Skeletal muscle tissue (tissue), 4 donors: ENCODE measurements around the gene MADD. TPM values are rescaled to one million over a fixed set of nuclear protein-coding genes. Genes with fewer than 3 reads are reported as not detected.

Experiments used
- H3K27ac ChIP-seq: one replicate; pipeline ENCODE4 v1.7.0; 2013; ENCODE audit warnings: mild to moderate bottlenecking, low read depth, low read length, inconsistent platforms
- H3K27me3 ChIP-seq, 3 donors: one replicate each; pipeline ENCODE4 v1.7.0; 2013; ENCODE audit warnings: low read length in 3 of 3; ENCODE audit not compliant: control insufficient read depth in 3 of 3, insufficient read depth in 3 of 3
- H3K36me3 ChIP-seq, 3 donors: one replicate each; pipeline ENCODE4 v1.7.0; 2013; ENCODE audit warnings: low read length in 3 of 3; ENCODE audit not compliant: control insufficient read depth in 3 of 3, insufficient read depth in 3 of 3
- H3K4me1 ChIP-seq, 3 donors: one replicate each; pipeline ENCODE4 v1.7.0; 2013; ENCODE audit warnings: low read length in 3 of 3, mild to moderate bottlenecking in 3 of 3; ENCODE audit not compliant: control insufficient read depth in 3 of 3, insufficient read depth in 3 of 3
- H3K4me3 ChIP-seq, 3 donors: one replicate each; pipeline ENCODE4 v1.7.0; 2013; ENCODE audit warnings: low read length in 3 of 3
- H3K9ac ChIP-seq, 3 donors: one replicate each; pipeline ENCODE4 v1.7.0; 2013; ENCODE audit warnings: low read length in 3 of 3, mild to moderate bottlenecking in 3 of 3, moderate library complexity in 2 of 3, low read depth in 1 of 3
- H3K9me3 ChIP-seq, 3 donors: one replicate each; pipeline ENCODE4 v1.7.0; 2013; ENCODE audit warnings: low read length in 3 of 3; ENCODE audit not compliant: control insufficient read depth in 3 of 3
- total RNA-seq: library from RNA; depleted of rRNA; stranded (reverse); fragments of >200 nt; gene quantifications from one replicate; pipeline ENCODE4 v1.2.3, GENCODE V29; 2014
- donor health status: Osteomylitis.

The MADD gene
- total RNA-seq, 1 donor from 2014 or later, result 15.7 TPM

DNA sequence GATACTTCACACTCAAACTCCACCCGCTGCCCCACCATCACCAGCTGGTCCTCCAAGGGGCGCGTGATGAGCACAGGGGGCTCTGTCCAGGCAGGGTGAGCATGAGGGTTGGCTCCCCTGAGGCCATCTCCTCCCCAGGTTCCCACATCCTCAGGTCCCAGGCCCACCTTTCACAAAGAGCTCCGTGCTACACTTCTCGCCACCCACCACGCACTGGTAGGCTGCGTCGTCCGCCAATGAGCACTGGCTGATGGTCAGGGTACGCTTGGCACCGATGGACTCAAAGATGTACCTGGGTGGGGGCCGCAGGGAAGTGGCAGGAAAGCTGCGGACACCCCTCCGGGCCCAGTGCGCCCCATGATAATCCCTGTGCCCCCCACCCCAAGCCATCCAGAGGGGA lies 72.9 kb downstream of the MADD start:
- no peaks in the 10 kb centered on the region for H3K9me3 ChIP-seq
- no peaks in the 10 kb centered on the region for H3K27me3 ChIP-seq
- no peaks in the 10 kb centered on the region for H3K4me1 ChIP-seq
- H3K9ac ChIP-seq, result no peak overlapping the region
- H3K4me3 ChIP-seq, result no peak overlapping the region
- H3K27ac ChIP-seq, result no peak overlapping the region
- H3K36me3 ChIP-seq, result no peaks in the 10 kb centered on the region

- Histone ChIP-seq H3K4me1 (no peaks in the 10 kb centered on the region), H3K27ac (no peak overlapping the region), H3K27me3 (no peaks in the 10 kb centered on the region), H3K4me3 (no peak overlapping the region), H3K9me3 (no peaks in the 10 kb centered on the region), H3K36me3 (no peaks in the 10 kb centered on the region), H3K9ac (no peak overlapping the region)
Measured at GRCh38 chr11:47345890-47346563, 76.1 kb downstream of the MADD start.

DNA sequence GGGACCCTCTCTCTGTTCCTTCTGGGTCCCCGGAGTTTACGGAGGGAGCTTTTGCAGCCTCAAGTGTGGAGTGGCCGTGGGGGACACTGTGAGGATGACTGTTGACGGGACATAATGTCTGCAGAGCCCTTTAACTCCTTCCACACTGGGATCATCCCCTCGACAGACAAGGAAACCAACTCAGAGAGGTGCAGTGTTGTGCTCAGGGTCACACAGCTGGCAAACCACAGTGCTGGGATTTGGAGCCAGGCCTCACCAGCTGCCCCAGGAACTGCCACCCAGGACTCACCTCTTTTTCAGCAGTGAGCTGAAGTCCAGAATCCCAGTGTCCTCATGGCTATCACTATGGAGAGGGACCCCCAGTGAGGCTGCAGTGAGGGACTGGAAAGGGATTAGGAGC lies 77.2 kb downstream of the MADD start:
- H3K9me3 ChIP-seq, result no peaks in the 10 kb centered on the region
- peaks cover under 1 to 4% (median 2%) of the 10 kb centered on the region in 3 donors for H3K4me1 ChIP-seq
- H3K36me3 ChIP-seq, result no peaks in the 10 kb centered on the region
- no peak overlapping the region for H3K27ac ChIP-seq
- no peak overlapping the region for H3K4me3 ChIP-seq
- no peak overlapping the region for H3K9ac ChIP-seq
- H3K27me3 ChIP-seq, result no peaks in the 10 kb centered on the region

DNA sequence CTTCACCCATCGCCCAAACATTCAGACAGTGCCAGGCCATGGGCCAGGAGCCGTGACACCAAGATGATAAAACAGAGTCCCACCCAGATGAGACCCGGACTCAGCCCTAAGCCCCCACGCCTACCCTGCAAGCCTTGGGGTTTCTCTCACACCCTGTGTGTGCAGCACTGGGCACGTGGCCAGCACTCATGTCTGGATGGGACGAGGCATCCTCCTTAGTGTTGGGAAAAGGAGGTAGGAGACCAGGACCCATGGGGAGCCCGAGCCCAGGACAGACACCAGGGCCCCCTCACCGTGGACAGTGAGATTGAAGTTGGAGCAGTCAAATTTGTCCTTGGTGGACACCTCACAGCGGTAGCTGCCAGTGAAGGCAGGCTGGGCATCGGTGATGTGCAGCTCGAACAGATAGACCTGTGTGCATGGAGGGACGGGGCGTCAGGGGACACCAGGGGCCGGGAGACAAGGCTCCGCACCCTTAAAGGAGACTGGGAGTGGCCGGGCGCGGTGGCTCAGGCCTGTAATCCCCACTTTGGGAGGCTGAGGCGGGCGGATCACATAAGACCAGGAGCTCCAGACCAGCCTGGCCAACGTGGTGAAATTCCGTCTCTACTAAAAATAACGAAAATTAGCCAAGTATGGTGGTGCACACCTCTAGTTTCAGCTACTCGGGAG lies 78.3 kb downstream of the MADD start:
- no peak overlapping the region for H3K9ac ChIP-seq
- H3K9me3 ChIP-seq, result no peaks in the 10 kb centered on the region
- H3K27me3 ChIP-seq, result no peaks in the 10 kb centered on the region
- H3K27ac ChIP-seq, result no peak overlapping the region
- H3K36me3 ChIP-seq, result no peaks in the 10 kb centered on the region
- H3K4me1 ChIP-seq, result peaks cover 9 to 10% (median 9%) of the 10 kb centered on the region in 3 donors
- H3K4me3 ChIP-seq, result no peak overlapping the region

GRCh38 chr11:47348859-47349258 lies 78.9 kb downstream of the MADD start:
- no peak overlapping the region for H3K27ac ChIP-seq

GRCh38 chr11:47349521-47350095 lies 79.7 kb downstream of the MADD start:
- Histone ChIP-seq H3K9me3 (no peaks in the 10 kb centered on the region), H3K4me3 (no peak overlapping the region), H3K9ac (no peak overlapping the region), H3K27ac (no peak overlapping the region), H3K27me3 (no peaks in the 10 kb centered on the region), H3K36me3 (no peaks in the 10 kb centered on the region), H3K4me1 (peaks cover 9 to 14% (median 10%) of the 10 kb centered on the region in 3 donors)

More at GRCh38 chr11:47348859-47349258, 78.9 kb downstream of the MADD start:
- Histone ChIP-seq H3K4me1 (peaks cover 9 to 10% (median 9%) of the 10 kb centered on the region in 3 donors), H3K36me3 (no peaks in the 10 kb centered on the region), H3K9ac (no peak overlapping the region), H3K9me3 (no peaks in the 10 kb centered on the region), H3K4me3 (no peak overlapping the region), H3K27me3 (no peaks in the 10 kb centered on the region)

DNA sequence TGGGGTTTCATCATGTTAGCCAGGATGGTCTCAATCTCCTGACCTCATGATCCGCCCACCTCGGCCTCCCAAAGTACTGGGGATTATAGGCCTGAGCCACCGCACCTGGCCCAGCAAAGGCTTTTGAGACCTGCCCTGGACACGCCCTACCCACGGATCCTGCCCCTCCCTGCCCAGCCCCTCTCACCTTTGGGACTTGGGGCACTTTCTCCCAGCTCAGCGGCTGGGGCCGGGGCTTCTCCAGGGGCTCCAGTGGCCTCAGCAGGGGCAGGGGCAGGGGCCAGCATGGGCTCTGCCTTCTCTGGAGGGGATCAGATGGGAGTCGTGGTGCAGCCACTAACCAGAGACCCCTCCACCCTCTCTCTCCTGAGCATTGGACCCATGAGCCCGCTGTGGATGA lies 80.4 kb downstream of the MADD start:
- H3K4me1 ChIP-seq, result peaks cover 9 to 15% (median 10%) of the 10 kb centered on the region in 3 donors
- no peak overlapping the region for H3K9ac ChIP-seq
- H3K27me3 ChIP-seq, result no peaks in the 10 kb centered on the region
- H3K9me3 ChIP-seq, result no peaks in the 10 kb centered on the region
- no peak overlapping the region for H3K4me3 ChIP-seq
- H3K27ac ChIP-seq, result no peak overlapping the region
- no peaks in the 10 kb centered on the region for H3K36me3 ChIP-seq

DNA sequence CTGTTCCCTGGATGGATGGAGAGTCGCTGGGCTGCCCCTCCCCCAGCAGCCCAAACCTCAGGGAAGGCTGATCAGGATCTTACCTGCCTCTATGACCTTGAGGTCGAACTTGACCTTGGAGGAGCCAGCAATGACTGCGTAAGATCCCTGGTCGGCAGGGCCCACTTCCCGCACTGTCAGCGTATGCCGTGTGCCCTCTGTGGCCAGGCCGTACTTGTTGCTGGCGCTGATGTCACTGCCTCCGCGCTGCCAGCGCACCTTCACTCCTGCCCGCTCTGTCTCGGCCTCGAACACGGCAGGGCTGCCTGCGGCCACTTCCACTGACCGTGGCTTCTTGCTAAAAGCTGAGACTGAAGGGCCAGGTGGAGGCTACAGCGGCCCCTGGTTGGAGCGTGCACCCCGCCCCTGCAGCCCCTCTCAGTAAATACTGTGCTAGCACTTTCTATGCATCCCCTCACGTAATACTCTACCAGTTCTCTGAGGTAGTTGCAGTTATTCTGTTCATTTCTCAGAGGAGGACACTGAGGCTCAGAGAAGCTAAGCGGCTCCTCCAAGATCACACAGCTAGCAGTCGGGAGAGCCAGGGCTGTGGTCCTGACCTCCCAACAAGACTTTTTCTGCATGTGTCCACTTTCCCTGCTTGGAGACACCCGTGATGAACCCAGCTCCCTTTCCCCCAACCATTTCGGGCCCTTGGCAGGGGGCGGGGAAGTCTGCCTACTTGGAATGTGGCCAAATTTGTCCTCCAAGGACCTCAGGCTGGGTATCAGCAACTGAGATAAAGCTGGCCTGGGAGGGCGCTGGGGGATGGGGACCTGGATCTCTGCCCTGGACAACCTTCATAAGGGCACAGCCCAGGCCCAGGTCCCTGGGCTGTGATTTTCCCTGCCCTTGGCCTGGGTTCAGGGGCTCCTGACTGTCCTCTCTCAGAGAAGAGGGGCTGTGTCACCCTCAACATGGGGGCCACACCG lies 81.5 kb downstream of the MADD start:
- Histone ChIP-seq H3K9ac (no peak overlapping the region), H3K4me3 (no peak overlapping the region), H3K36me3 (peaks cover 0 to 3% (median 0%) of the 10 kb centered on the region in 3 donors), H3K27ac (no peak overlapping the region), H3K9me3 (no peaks in the 10 kb centered on the region), H3K27me3 (no peaks in the 10 kb centered on the region), H3K4me1 (peaks cover 9 to 22% (median 10%) of the 10 kb centered on the region in 3 donors)

GRCh38 chr11:47352556-47352955 lies 82.6 kb downstream of the MADD start, which contains the start of gene MYBPC3:
TSS of gene MYBPC3 (minus strand) at chr11:47352702. CDS start at chr11:47352647, 55 bp downstream.
- Histone ChIP-seq H3K9ac (peak within 1 kb of the TSS in 1 of 3 donors; percentile 33), H3K27ac (no peak within 1 kb of the TSS), H3K4me3 (no peak within 1 kb of the TSS), H3K36me3 (peaks cover 0 to 12% (median 3%) of the 10 kb centered on the region in 3 donors), H3K4me1 (peaks cover 9 to 22% (median 10%) of the 10 kb centered on the region in 3 donors), H3K27me3 (no peaks in the 10 kb centered on the region), H3K9me3 (no peaks in the 10 kb centered on the region)
